Lower leg skin (tissue), 3 donors: ENCODE measurements around the gene HBM.
"Not testable (repeated sequence)": the region's sequence is repeated elsewhere in the genome, so short reads cannot be mapped to it uniquely, and the experiment has no call there.

Experiments used
- CTCF ChIP-seq, 3 donors: fragments of 450-650 bp; IDR thresholded peaks; one replicate each; pipeline ENCODE4 v1.5.1; 2016; ENCODE audit warnings: antibody characterized with exemption in 3 of 3, mild to moderate bottlenecking in 3 of 3, moderate library complexity in 2 of 3
- POLR2A ChIP-seq, 2 donors: fragments of 450-650 bp; IDR thresholded peaks; one replicate each; pipeline ENCODE4 v1.6.1; 2016 to 2017; ENCODE audit warnings: antibody characterized with exemption in 2 of 2, mild to moderate bottlenecking in 1 of 2, moderate library complexity in 1 of 2

DNA sequence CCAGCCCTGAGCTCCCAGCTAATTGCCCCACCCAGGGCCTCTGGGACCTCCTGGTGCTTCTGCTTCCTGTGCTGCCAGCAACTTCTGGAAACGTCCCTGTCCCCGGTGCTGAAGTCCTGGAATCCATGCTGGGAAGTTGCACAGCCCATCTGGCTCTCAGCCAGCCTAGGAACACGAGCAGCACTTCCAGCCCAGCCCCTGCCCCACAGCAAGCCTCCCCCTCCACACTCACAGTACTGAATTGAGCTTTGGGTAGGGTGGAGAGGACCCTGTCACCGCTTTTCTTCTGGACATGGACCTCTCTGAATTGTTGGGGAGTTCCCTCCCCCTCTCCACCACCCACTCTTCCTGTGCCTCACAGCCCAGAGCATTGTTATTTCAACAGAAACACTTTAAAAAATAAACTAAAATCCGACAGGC is 4.3 kb downstream of the HBM start:
- TF ChIP-seq POLR2A, CTCF (IDR thresholded peaks at IDR 0.05): not testable (repeated sequence)
